Measurements from ENCODE around the gene LMNTD2.
A peak's percentile ranks its signal among the peaks of the same experiment; 100 is the strongest.

LMNTD2 gene

GRCh38 chr11:568306-569157 lies 8.0 kb upstream of the LMNTD2 start:
- peak in 55 of 56 donors; percentile 34 to 93 (median 80) for DNase-seq

GRCh38 chr11:567629-568292 lies 7.2 kb upstream of the LMNTD2 start:
- no peak for DNase-seq

GRCh38 chr11:567011-567628 lies 6.6 kb upstream of the LMNTD2 start:
- DNase-seq: no peak

GRCh38 chr11:565921-566509 lies 5.5 kb upstream of the LMNTD2 start:
- DNase-seq: no peak

GRCh38 chr11:563812-564578 lies 3.5 kb upstream of the LMNTD2 start:
- no peak for DNase-seq

- DNase-seq: no peak
These were observed 2.7 kb upstream of the LMNTD2 start for GRCh38 chr11:563066-563811.

GRCh38 chr11:562046-562645 lies 1.6 kb upstream of the LMNTD2 start:
- DNase-seq: no peak

- no peak for DNase-seq
These were observed 838 bp upstream of the LMNTD2 start for GRCh38 chr11:561148-562003.

GRCh38 chr11:559712-560304 lies 730 bp downstream of the LMNTD2 start:
- DNase-seq: no peak

- no peak for DNase-seq
These were observed 1.4 kb downstream of the LMNTD2 start for GRCh38 chr11:559020-559620.

GRCh38 chr11:558503-558902 lies 2.0 kb downstream of the LMNTD2 start:
- no peak for DNase-seq

GRCh38 chr11:557328-558132 lies 3.0 kb downstream of the LMNTD2 start:
- DNase-seq: no peak

GRCh38 chr11:556662-557256 lies 3.8 kb downstream of the LMNTD2 start:
- DNase-seq: no peak

GRCh38 chr11:555780-556661 lies 4.5 kb downstream of the LMNTD2 start:
- no peak for DNase-seq

- DNase-seq: no peak
These were observed 5.2 kb downstream of the LMNTD2 start for GRCh38 chr11:555227-555779.
